Stimulated activated CD4-positive, alpha-beta T cell treated with anti-CD3 and anti-CD28 coated beads, Interleukin-1b, Interleukin-23, amount 100 ng/mL, for 1 hour (primary cell): ENCODE results near the gene PISD.

Experiments
- DNase-seq, 2 donors: peaks; one replicate each; pipeline ENCODE4 v3.0.0-alpha.2; 2020; ENCODE audit warnings: low read depth in 2 of 2

The PISD gene

DNA sequence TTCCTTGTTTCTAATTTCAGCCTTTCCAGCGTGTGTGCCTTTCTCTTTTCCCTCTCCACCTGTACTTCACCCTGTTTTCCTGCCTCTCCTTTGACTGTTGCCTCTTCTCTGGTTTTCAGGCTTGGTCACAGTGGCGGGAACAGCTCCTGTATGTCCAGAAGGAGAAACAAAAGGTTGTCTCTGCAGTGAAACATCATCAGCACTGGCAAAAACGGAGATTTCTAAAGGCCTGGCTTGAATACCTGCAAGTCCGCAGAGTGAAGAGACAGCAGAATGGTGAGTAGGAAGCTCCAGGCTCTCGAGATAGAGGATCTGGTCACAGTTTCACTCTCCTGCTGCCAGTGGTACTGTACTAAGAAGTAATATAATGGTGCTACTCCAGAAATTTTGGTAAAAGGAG lies 89.1 kb downstream of the PISD start:
- DNase-seq: no peak

- DNase-seq: no peak
These were observed 92.9 kb downstream of the PISD start for GRCh38 chr22:31569126-31569525.
